Keratinocyte (primary cell): ENCODE results near the gene GEN1. TPM values are rescaled to one million over a fixed set of nuclear protein-coding genes. Genes with fewer than 3 reads are reported as not detected.

Source experiments
- DNase-seq: peaks from one replicate; pipeline ENCODE4 v3.0.0-alpha.2; 2011; ENCODE audit warnings: low read depth, missing footprints, low spot score
- FAIRE-seq: peaks from 2 replicates; lab custom pipeline; 2011; peaks lifted over from hg19 to GRCh38; lab: Jason Lieb, UNC
- H2AFZ ChIP-seq: 2 replicates; pipeline ENCODE4 v1.6.0; 2012; ENCODE audit warnings: low read length, control low read depth, inconsistent platforms; ENCODE audit not compliant: control insufficient read depth
- H3K27ac ChIP-seq: 2 replicates; pipeline ENCODE4 v1.5.1; 2011; ENCODE audit warnings: low read length; ENCODE audit not compliant: control insufficient read depth, insufficient read depth
- H3K27me3 ChIP-seq: 3 replicates; pipeline ENCODE4 v1.6.0; 2011; ENCODE audit warnings: low read length; ENCODE audit not compliant: control insufficient read depth, insufficient read depth; ENCODE audit errors: extremely low read depth
- H3K36me3 ChIP-seq, 2 experiments: 2 replicates in 1 of 2; 3 replicates in 1 of 2; pipeline ENCODE4 v1.5.1; 2011; ENCODE audit warnings: low read length in 2 of 2, mild to moderate bottlenecking in 1 of 2; ENCODE audit not compliant: control insufficient read depth in 2 of 2, insufficient read depth in 2 of 2; ENCODE audit errors: extremely low read depth in 1 of 2
- H3K4me1 ChIP-seq: 3 replicates; pipeline ENCODE4 v1.5.1; 2011; ENCODE audit warnings: low read length; ENCODE audit not compliant: control insufficient read depth, insufficient read depth; ENCODE audit errors: extremely low read depth
- H3K4me2 ChIP-seq: 3 replicates; pipeline ENCODE4 v1.6.0; 2011; ENCODE audit warnings: low read depth, low read length; ENCODE audit not compliant: control insufficient read depth, insufficient read depth; ENCODE audit errors: extremely low read depth
- H3K4me3 ChIP-seq, 3 experiments: fragments of 200-600 bp in 1 of 3; sonication (generic) in 1 of 3; 2 replicates in 2 of 3; 3 replicates in 1 of 3; pipeline ENCODE4 v1.5.1; 2011 to 2016; ENCODE audit warnings: low read length in 3 of 3, mild to moderate bottlenecking in 3 of 3, control low read depth in 2 of 3, inconsistent platforms in 1 of 3, low read depth in 1 of 3, mixed read lengths in 1 of 3, mixed run types in 1 of 3, moderate library complexity in 1 of 3; ENCODE audit not compliant: control insufficient read depth in 2 of 3, insufficient read depth in 2 of 3; ENCODE audit errors: extremely low read depth in 1 of 3
- H3K79me2 ChIP-seq: 2 replicates; pipeline ENCODE4 v1.6.0; 2012; ENCODE audit warnings: low read length; ENCODE audit not compliant: control insufficient read depth, insufficient read depth
- H3K9ac ChIP-seq: 3 replicates; pipeline ENCODE4 v1.6.0; 2011; ENCODE audit warnings: low read length; ENCODE audit not compliant: control insufficient read depth, insufficient read depth; ENCODE audit errors: extremely low read depth
- H3K9me1 ChIP-seq: 3 replicates; pipeline ENCODE4 v1.6.0; 2011; ENCODE audit warnings: low read length; ENCODE audit not compliant: control insufficient read depth, insufficient read depth; ENCODE audit errors: extremely low read depth
- H3K9me3 ChIP-seq: 2 replicates; pipeline ENCODE4 v1.5.1; 2012; ENCODE audit warnings: low read depth, low read length; ENCODE audit not compliant: control insufficient read depth
- H4K20me1 ChIP-seq: 3 replicates; pipeline ENCODE4 v1.6.0; 2011; ENCODE audit warnings: low read length; ENCODE audit not compliant: control insufficient read depth, insufficient read depth; ENCODE audit errors: extremely low read depth
- EZH2 ChIP-seq: IDR thresholded peaks from one replicate; pipeline ENCODE4 v1.6.1; 2012; ENCODE audit warnings: inconsistent platforms, mild to moderate bottlenecking, low read length, moderate library complexity
- dilution Hi-C: fragments of 300-500 bp; cut with MboI; formaldehyde crosslinking; loops from one replicate; pipeline ENCODE4 v1.7.0; 2020; ENCODE audit warnings: low sequenced_read_pairs; ENCODE audit not compliant: extremely low pct_ligation_motif_present
- polyA plus RNA-seq, 5 experiments: library from polyadenylated mRNA; depleted of rRNA in 3 of 5; stranded (reverse) in 3 of 5; stranded (forward) in 1 of 5; unstranded in 1 of 5; fragments of >200 nt; gene quantifications; 1 replicate in 1 of 5; 2 replicates in 3 of 5; 3 replicates in 1 of 5; pipeline versions ENCODE4 v1.2.1 to v1.2.3, GENCODE V29; 2011 to 2012; ENCODE audit warnings: missing spikeins in 2 of 5, low read depth in 1 of 5, low replicate concordance in 1 of 5
- TF ChIP-seq, protein P1 (sequence below), 3 experiments: IDR thresholded peaks in 1 of 3; conservative IDR thresholded peaks in 1 of 3; optimal IDR thresholded peaks in 1 of 3; 2 replicates in 2 of 3; 3 replicates in 1 of 3; pipeline versions ENCODE3 to v1.5.1; 2011; ENCODE audit warnings: low read length in 3 of 3, mild to moderate bottlenecking in 3 of 3, moderate library complexity in 2 of 3, control low read depth in 1 of 3, inconsistent platforms in 1 of 3; ENCODE audit not compliant: insufficient read depth in 2 of 3; ENCODE audit errors: extremely low read depth in 1 of 3

GEN1 gene
- polyA plus RNA-seq, 1 donor (not counting 4 experiments of a cell fraction or from before 2014, with no cell fraction given), result 17.2 TPM

DNA sequence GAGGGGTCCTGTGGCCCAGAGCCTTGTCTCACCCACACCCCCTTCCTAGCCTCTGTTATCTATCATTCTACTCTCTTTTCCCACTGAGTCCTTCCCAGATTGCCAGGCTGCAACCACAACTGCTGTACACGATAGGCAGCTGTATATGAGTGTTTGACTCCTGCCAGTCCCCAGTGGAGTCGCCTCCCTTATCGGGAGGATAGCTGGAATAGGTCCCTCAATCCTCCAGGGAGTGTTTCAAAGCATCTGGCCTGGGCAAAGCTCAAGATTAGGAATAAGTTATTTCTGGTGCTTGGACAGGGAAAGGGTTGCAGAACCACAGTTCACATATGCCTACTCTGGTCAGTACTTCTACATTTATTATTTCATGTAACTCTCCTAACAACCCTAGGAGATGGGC lies 67.1 kb downstream of the GEN1 start:
- DNase-seq (no peak), FAIRE-seq (no peak)
- Histone ChIP-seq H2AFZ (no peak overlapping the region), H3K4me1 (peaks cover 8% of the 10 kb centered on the region), H3K4me2 (no peak overlapping the region), H3K27me3 (no peaks in the 10 kb centered on the region), H3K9ac (no peak overlapping the region), H4K20me1 (no peaks in the 10 kb centered on the region), H3K9me3 (no peaks in the 10 kb centered on the region), H3K9me1 (no peaks in the 10 kb centered on the region), H3K4me3 (no peak overlapping the region), H3K27ac (no peak overlapping the region), H3K79me2 (no peaks in the 10 kb centered on the region), H3K36me3 (no peaks in the 10 kb centered on the region)
- TF ChIP-seq EZH2, result no peak
- TF ChIP-seq, protein P1, sequence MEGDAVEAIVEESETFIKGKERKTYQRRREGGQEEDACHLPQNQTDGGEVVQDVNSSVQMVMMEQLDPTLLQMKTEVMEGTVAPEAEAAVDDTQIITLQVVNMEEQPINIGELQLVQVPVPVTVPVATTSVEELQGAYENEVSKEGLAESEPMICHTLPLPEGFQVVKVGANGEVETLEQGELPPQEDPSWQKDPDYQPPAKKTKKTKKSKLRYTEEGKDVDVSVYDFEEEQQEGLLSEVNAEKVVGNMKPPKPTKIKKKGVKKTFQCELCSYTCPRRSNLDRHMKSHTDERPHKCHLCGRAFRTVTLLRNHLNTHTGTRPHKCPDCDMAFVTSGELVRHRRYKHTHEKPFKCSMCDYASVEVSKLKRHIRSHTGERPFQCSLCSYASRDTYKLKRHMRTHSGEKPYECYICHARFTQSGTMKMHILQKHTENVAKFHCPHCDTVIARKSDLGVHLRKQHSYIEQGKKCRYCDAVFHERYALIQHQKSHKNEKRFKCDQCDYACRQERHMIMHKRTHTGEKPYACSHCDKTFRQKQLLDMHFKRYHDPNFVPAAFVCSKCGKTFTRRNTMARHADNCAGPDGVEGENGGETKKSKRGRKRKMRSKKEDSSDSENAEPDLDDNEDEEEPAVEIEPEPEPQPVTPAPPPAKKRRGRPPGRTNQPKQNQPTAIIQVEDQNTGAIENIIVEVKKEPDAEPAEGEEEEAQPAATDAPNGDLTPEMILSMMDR (optimal IDR thresholded peaks at IDR 0.05 in 1 of 3, IDR thresholded peaks at IDR 0.05 in 1 of 3, conservative IDR thresholded peaks at IDR 0.05 in 1 of 3; ENCODE audit: extremely low read depth in 1 of 3, insufficient read depth in 2 of 3, low read length in 3 of 3), result no peak
- dilution Hi-C loops, result no loop called here

DNA sequence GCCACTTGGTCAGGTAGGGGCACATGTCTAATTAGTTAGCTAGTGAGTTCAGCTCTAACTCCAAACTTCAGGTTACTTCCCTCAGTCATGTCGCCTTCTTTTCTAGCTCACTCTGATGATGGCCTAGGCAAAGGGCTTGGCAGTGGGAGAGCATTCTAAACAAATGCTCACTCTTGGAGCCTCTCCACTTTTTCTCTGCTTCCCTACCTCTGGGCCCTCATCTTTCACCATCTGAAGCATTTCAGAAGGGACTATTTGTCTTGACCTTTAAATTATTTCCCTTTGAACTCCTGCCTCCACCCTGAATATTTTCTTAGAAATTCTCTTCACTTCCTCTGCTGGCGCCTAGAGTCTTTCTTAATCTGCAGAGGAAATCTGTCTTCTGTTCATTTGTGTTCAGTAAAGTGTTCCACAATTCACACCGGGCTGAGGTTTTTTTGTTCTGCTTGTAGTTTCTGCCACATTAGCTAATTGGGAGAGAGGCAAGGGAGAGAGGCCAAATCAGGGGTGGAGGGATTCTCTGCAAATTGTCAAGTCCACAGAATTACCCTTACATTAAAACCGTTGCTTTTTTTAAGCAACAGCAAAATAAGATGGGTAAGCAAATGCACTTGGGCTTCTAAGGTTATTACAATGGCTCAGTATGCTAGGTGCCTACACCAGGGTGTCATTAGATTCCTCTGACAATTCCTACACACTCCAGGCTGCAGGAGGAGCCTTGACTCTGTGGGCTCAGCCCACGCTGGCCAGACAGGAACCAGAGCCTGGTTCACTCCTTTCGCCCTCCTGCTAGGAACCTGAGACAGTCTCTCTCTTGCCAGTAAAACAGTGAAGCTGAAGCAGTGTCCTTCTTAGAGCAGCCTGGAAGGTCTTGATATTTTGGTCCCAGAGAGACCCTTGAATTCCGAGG lies 67.9 kb downstream of the GEN1 start:
- Histone ChIP-seq H3K27me3 (no peaks in the 10 kb centered on the region), H3K4me3 (no peak overlapping the region), H4K20me1 (no peaks in the 10 kb centered on the region), H3K9me1 (no peaks in the 10 kb centered on the region), H3K9me3 (no peaks in the 10 kb centered on the region), H3K36me3 (no peaks in the 10 kb centered on the region), H3K4me1 (peaks cover under 1% of the 10 kb centered on the region), H3K9ac (no peak overlapping the region), H3K4me2 (no peak overlapping the region), H3K79me2 (no peaks in the 10 kb centered on the region), H2AFZ (no peak overlapping the region), H3K27ac (no peak overlapping the region)
- TF ChIP-seq, protein P1 (optimal IDR thresholded peaks at IDR 0.05 in 1 of 3, IDR thresholded peaks at IDR 0.05 in 1 of 3, conservative IDR thresholded peaks at IDR 0.05 in 1 of 3; ENCODE audit: extremely low read depth in 1 of 3, insufficient read depth in 2 of 3, low read length in 3 of 3), result no peak
- no peak for TF ChIP-seq EZH2
- DNase-seq, result no peak
- no peak for FAIRE-seq
- dilution Hi-C loops, result no loop called here
